Panc1 (cell line): ENCODE data around the gene PKLR.
A peak's percentile ranks its signal among the peaks of the same experiment; 100 is the strongest.

Experiments
- CTCF ChIP-seq: fragments of 450-650 bp; IDR thresholded peaks from 2 replicates; pipeline ENCODE4 v1.5.1; 2017; ENCODE audit warnings: mild to moderate bottlenecking
- POLR2AphosphoS5 ChIP-seq: IDR thresholded peaks from 2 replicates; pipeline ENCODE4 v1.6.1; 2012; ENCODE audit warnings: mild to moderate bottlenecking, low read depth, low read length, moderate library complexity

GRCh38 chr1:155255243-155256007 is 45.8 kb downstream of the PKLR start, which contains the start of gene ENTREP3:
- TF ChIP-seq CTCF (no peak), POLR2AphosphoS5 (peak; percentile 74)
